Vagina (tissue), 2 donors: ENCODE data around the gene EFCC1.

Experiments
- POLR2A ChIP-seq, 2 donors: fragments of 450-650 bp; IDR thresholded peaks; one replicate each; pipeline ENCODE4 v1.6.1; 2017; ENCODE audit warnings: antibody characterized with exemption in 2 of 2, mild to moderate bottlenecking in 2 of 2, moderate library complexity in 2 of 2
- POLR2AphosphoS5 ChIP-seq, 2 donors: sonication (generic); formaldehyde crosslinking; IDR thresholded peaks; one replicate each; pipeline ENCODE4 v1.9.0; 2017; ENCODE audit warnings: antibody characterized with exemption in 2 of 2, mild to moderate bottlenecking in 2 of 2, low read depth in 1 of 2; ENCODE audit not compliant: insufficient read depth in 1 of 2
- TF ChIP-seq, protein P1 (sequence below), 3 experiments: fragments of 450-650 bp in 2 of 3; fragments of 200-600 bp in 1 of 3; sonication (generic) in 1 of 3; IDR thresholded peaks; one replicate each; pipeline ENCODE4 v1.5.1; 2017 to 2019; ENCODE audit warnings: antibody characterized with exemption in 3 of 3, mild to moderate bottlenecking in 2 of 3, moderate library complexity in 2 of 3

DNA sequence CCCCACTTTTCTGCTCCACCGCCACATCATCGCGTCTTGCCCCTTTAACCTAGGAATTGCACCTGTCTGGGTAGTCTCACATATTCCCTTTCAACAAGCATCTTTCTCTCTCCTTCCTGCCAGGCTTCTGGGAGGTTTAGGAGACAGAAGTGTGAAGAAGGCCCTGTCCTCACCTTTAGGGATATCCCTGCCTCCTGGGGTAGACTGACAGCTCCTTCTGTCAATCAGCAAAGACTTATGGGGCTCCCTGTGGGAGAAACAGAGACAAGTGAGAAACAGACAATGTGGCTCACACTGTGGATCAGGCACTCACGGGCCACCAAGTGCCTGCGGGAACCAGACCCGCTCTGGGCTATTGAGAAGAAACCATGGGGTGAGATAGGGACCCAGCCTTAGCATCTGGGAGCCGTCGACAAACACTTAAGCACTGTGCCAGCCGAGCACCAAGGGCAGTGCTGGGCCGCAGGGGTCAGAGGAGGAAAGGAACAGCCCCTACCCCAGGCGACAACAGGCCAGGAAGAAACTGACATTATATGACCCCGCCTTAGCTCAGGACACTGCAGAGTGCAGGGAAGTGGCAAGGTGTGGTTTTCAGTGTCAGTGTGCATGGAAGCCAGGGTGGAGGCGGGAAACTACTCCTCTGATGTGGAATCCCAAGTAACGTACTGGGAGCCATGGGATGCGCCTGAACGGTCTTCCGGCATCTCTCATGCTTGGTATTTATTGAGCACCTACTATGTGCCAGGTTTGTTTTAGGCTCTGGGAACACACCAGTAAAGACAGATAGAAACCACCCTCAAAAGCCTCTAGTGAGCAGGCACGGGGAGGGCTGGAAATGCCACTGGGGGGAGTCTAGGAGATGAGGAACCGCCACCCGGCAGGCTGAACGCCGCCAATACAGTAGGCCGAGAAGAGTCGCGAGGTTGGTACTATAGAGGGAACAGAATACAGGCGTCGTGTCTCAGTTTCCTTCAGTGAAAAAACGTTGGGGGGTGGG, 1.8 kb downstream of the EFCC1 start:
- TF ChIP-seq POLR2AphosphoS5 (IDR thresholded peaks at IDR 0.05; ENCODE audit: insufficient read depth in 1 of 2, low read depth in 1 of 2) (no peak), POLR2A (IDR thresholded peaks at IDR 0.05) (no peak)
- TF ChIP-seq, protein P1, sequence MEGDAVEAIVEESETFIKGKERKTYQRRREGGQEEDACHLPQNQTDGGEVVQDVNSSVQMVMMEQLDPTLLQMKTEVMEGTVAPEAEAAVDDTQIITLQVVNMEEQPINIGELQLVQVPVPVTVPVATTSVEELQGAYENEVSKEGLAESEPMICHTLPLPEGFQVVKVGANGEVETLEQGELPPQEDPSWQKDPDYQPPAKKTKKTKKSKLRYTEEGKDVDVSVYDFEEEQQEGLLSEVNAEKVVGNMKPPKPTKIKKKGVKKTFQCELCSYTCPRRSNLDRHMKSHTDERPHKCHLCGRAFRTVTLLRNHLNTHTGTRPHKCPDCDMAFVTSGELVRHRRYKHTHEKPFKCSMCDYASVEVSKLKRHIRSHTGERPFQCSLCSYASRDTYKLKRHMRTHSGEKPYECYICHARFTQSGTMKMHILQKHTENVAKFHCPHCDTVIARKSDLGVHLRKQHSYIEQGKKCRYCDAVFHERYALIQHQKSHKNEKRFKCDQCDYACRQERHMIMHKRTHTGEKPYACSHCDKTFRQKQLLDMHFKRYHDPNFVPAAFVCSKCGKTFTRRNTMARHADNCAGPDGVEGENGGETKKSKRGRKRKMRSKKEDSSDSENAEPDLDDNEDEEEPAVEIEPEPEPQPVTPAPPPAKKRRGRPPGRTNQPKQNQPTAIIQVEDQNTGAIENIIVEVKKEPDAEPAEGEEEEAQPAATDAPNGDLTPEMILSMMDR (IDR thresholded peaks at IDR 0.05), result no peak
